Trophoblast cell (in vitro differentiated cells and primary cell): ENCODE results near the gene USP17L17.
"Not testable (repeated sequence)": the region's sequence is repeated elsewhere in the genome, so short reads cannot be mapped to it uniquely, and the experiment has no call there.

Experiments used
- DNase-seq, 2 donors: peaks; one replicate each; pipeline ENCODE4 v3.0.0-alpha.2; 2016
- H2AFZ ChIP-seq: 2 replicates; pipeline ENCODE4 v1.6.1; 2013; ENCODE audit warnings: low read length, moderate library complexity, mild to moderate bottlenecking; ENCODE audit not compliant: insufficient read depth, poor library complexity
- H2AK5ac ChIP-seq: 2 replicates; pipeline ENCODE4 v1.6.1; 2013; ENCODE audit warnings: mild to moderate bottlenecking, low read length
- H2BK120ac ChIP-seq: 2 replicates; pipeline ENCODE4 v1.6.1; 2013; ENCODE audit warnings: low read length, mild to moderate bottlenecking, moderate library complexity; ENCODE audit not compliant: insufficient read depth, poor library complexity
- H2BK12ac ChIP-seq: 2 replicates; pipeline ENCODE4 v1.6.1; 2013; ENCODE audit warnings: mild to moderate bottlenecking, low read length, moderate library complexity
- H2BK5ac ChIP-seq: 2 replicates; pipeline ENCODE4 v1.6.1; 2013; ENCODE audit warnings: low read length, low read depth, moderate library complexity, mild to moderate bottlenecking; ENCODE audit not compliant: poor library complexity
- H3K14ac ChIP-seq: 2 replicates; pipeline ENCODE4 v1.6.1; 2013; ENCODE audit warnings: mild to moderate bottlenecking, low read length
- H3K18ac ChIP-seq: 2 replicates; pipeline ENCODE4 v1.6.1; 2013; ENCODE audit warnings: mild to moderate bottlenecking, low read length
- H3K23ac ChIP-seq: 2 replicates; pipeline ENCODE4 v1.6.1; 2013; ENCODE audit warnings: low read length
- H3K27ac ChIP-seq: 2 replicates; pipeline ENCODE4 v1.5.1; 2013; ENCODE audit warnings: low read depth, mild to moderate bottlenecking, inconsistent platforms, low read length, moderate library complexity
- H3K27me3 ChIP-seq: 2 replicates; pipeline ENCODE4 v1.6.1; 2013; ENCODE audit warnings: inconsistent platforms, mild to moderate bottlenecking, low read length, moderate library complexity; ENCODE audit not compliant: insufficient read depth
- H3K36me3 ChIP-seq, 2 experiments: 1 replicate in 1 of 2; 2 replicates in 1 of 2; pipeline ENCODE4 v1.6.1; 2013; ENCODE audit warnings: low read length in 2 of 2, mild to moderate bottlenecking in 2 of 2, moderate library complexity in 1 of 2; ENCODE audit not compliant: insufficient read depth in 2 of 2, control insufficient read depth in 1 of 2
- H3K4ac ChIP-seq: 2 replicates; pipeline ENCODE4 v1.6.1; 2013; ENCODE audit warnings: low read depth, mild to moderate bottlenecking, low read length, moderate library complexity
- H3K4me1 ChIP-seq, 2 experiments: 1 replicate in 1 of 2; 2 replicates in 1 of 2; pipeline ENCODE4 v1.6.1; 2013; ENCODE audit warnings: low read length in 2 of 2, mild to moderate bottlenecking in 2 of 2, moderate library complexity in 1 of 2; ENCODE audit not compliant: insufficient read depth in 2 of 2, control insufficient read depth in 1 of 2
- H3K4me2 ChIP-seq: 2 replicates; pipeline ENCODE4 v1.6.1; 2013; ENCODE audit warnings: inconsistent platforms, mild to moderate bottlenecking, low read length, moderate library complexity
- H3K4me3 ChIP-seq: 2 replicates; pipeline ENCODE4 v1.5.1; 2013; ENCODE audit warnings: mild to moderate bottlenecking, low read depth, low read length, inconsistent platforms
- H3K79me1 ChIP-seq: one replicate; pipeline ENCODE4 v1.6.1; 2013; ENCODE audit warnings: low read length
- H3K79me2 ChIP-seq: 2 replicates; pipeline ENCODE4 v1.6.1; 2013; ENCODE audit warnings: low read length, mild to moderate bottlenecking; ENCODE audit not compliant: control insufficient read depth, insufficient read depth, poor library complexity
- H3K9ac ChIP-seq: 2 replicates; pipeline ENCODE4 v1.6.1; 2013; ENCODE audit warnings: mild to moderate bottlenecking, low read length
- H3K9me3 ChIP-seq: 2 replicates; pipeline ENCODE4 v1.6.1; 2013; ENCODE audit warnings: low read depth, mild to moderate bottlenecking, control low read depth, inconsistent platforms, low read length; ENCODE audit not compliant: insufficient read depth
- H4K12ac ChIP-seq: 2 replicates; pipeline ENCODE4 v1.6.1; 2013; ENCODE audit warnings: low read depth, mild to moderate bottlenecking, low read length, moderate library complexity
- H4K8ac ChIP-seq: 2 replicates; pipeline ENCODE4 v1.6.1; 2013; ENCODE audit warnings: low read depth, mild to moderate bottlenecking, low read length, moderate library complexity
- H4K91ac ChIP-seq: one replicate; pipeline ENCODE4 v1.6.1; 2013; ENCODE audit warnings: low read depth, mild to moderate bottlenecking, low read length, moderate library complexity
- WGBS: extraction: QIAGEN DNeasy Blood & Tissue Kit; methylation state at CpG from one replicate; pipeline ENCODE4 v1.1.7; 2013; ENCODE audit warnings: missing lambda C conversion rate; ENCODE audit not compliant: insufficient read length, insufficient coverage; ENCODE audit errors: extremely low coverage; 5-methylcytosine and 5-hydroxymethylcytosine counted together

Gene USP17L17

GRCh38 chr4:9219852-9220251, 23.8 kb upstream of the USP17L17 start, which contains the start of gene USP17L12:
TSS of gene USP17L12 (plus strand) at chr4:9220152. CDS start at chr4:9220152, 0 bp downstream.
- H3K14ac ChIP-seq = not testable (repeated sequence)
- no CpG with 5 or more reads among the region's 13 CpGs for WGBS

GRCh38 chr4:9224596-9224995, 19.1 kb upstream of the USP17L17 start, which contains the start of gene USP17L13:
TSS of gene USP17L13 (plus strand) at chr4:9224896. CDS start at chr4:9224896, 0 bp downstream.
- WGBS = no CpG with 5 or more reads among the region's 14 CpGs

More at GRCh38 chr4:9219852-9220251, 23.8 kb upstream of the USP17L17 start, which contains the start of gene USP17L12:
- not testable (repeated sequence) for H3K27me3 ChIP-seq, H3K23ac ChIP-seq, H3K36me3 ChIP-seq, H2BK120ac ChIP-seq, H4K91ac ChIP-seq, H3K18ac ChIP-seq, H3K9ac ChIP-seq, H3K79me2 ChIP-seq, H3K27ac ChIP-seq, H2AK5ac ChIP-seq, H2BK5ac ChIP-seq, H3K79me1 ChIP-seq, H2AFZ ChIP-seq, H4K12ac ChIP-seq, H3K4me2 ChIP-seq, H3K4ac ChIP-seq, H4K8ac ChIP-seq, DNase-seq, H3K9me3 ChIP-seq, H3K4me1 ChIP-seq, H3K4me3 ChIP-seq, H2BK12ac ChIP-seq

GRCh38 chr4:9230249-9230648, 13.4 kb upstream of the USP17L17 start:
- H3K4ac ChIP-seq, H3K36me3 ChIP-seq, H3K4me2 ChIP-seq, H4K91ac ChIP-seq, DNase-seq, H2BK12ac ChIP-seq, H2BK5ac ChIP-seq, H3K23ac ChIP-seq, H3K9me3 ChIP-seq, H4K12ac ChIP-seq, H3K27me3 ChIP-seq, H3K79me2 ChIP-seq, H3K4me1 ChIP-seq, H3K79me1 ChIP-seq, H3K9ac ChIP-seq, H2BK120ac ChIP-seq, H2AFZ ChIP-seq, H3K27ac ChIP-seq, H3K18ac ChIP-seq, H3K4me3 ChIP-seq, H4K8ac ChIP-seq, H2AK5ac ChIP-seq, H3K14ac ChIP-seq: not testable (repeated sequence)
- WGBS = no CpG with 5 or more reads among the region's 8 CpGs

More at GRCh38 chr4:9224596-9224995, 19.1 kb upstream of the USP17L17 start, which contains the start of gene USP17L13:
- not testable (repeated sequence) for H3K36me3 ChIP-seq, H4K8ac ChIP-seq, H2AFZ ChIP-seq, H3K79me1 ChIP-seq, H3K4ac ChIP-seq, H3K27me3 ChIP-seq, H4K91ac ChIP-seq, H4K12ac ChIP-seq, H3K4me3 ChIP-seq, H3K18ac ChIP-seq, H2BK120ac ChIP-seq, H3K79me2 ChIP-seq, H2AK5ac ChIP-seq, H3K9ac ChIP-seq, H3K4me2 ChIP-seq, H3K14ac ChIP-seq, H3K27ac ChIP-seq, DNase-seq, H2BK5ac ChIP-seq, H3K4me1 ChIP-seq, H3K9me3 ChIP-seq, H3K23ac ChIP-seq, H2BK12ac ChIP-seq

- DNase-seq, H3K4me3 ChIP-seq, H3K9ac ChIP-seq, H3K23ac ChIP-seq, H4K8ac ChIP-seq, H3K4me1 ChIP-seq, H2AK5ac ChIP-seq, H3K14ac ChIP-seq, H3K18ac ChIP-seq, H2BK120ac ChIP-seq, H2AFZ ChIP-seq, H3K79me1 ChIP-seq, H3K9me3 ChIP-seq, H4K12ac ChIP-seq, H3K4ac ChIP-seq, H2BK12ac ChIP-seq, H3K27me3 ChIP-seq, H3K27ac ChIP-seq, H2BK5ac ChIP-seq, H4K91ac ChIP-seq, H3K79me2 ChIP-seq, H3K4me2 ChIP-seq, H3K36me3 ChIP-seq: not testable (repeated sequence)
- WGBS = no CpG with 5 or more reads among the region's 15 CpGs
Observed at GRCh38 chr4:9234085-9234484, 9.6 kb upstream of the USP17L17 start, which contains the start of gene USP17L15. TSS of gene USP17L15 (plus strand) at chr4:9234385. CDS start at chr4:9234385, 0 bp downstream.
